AG04450 (cell line): ENCODE results near the gene QRICH1. TPM values are rescaled to one million over a fixed set of nuclear protein-coding genes. Genes with fewer than 3 reads are reported as not detected.

Experiments used
- CTCF ChIA-PET: fragments of 300-600, 350-600 bp; formaldehyde crosslinking; extraction: SDS; loops from one replicate; lab custom pipeline; 2022; ENCODE audit warnings: antibody characterized with exemption, inconsistent platforms; lab: Charles Lee
- POLR2A ChIA-PET: fragments of 350-600 bp; formaldehyde crosslinking; extraction: SDS; loops from one replicate; lab custom pipeline; 2021; ENCODE audit warnings: antibody characterized with exemption, inconsistent platforms; lab: Yijun Ruan, JAX
- DNase-seq: peaks from one replicate; pipeline ENCODE4 v3.0.0-alpha.2; 2011; ENCODE audit warnings: low read depth, low spot score
- H3K27ac ChIP-seq: one replicate; pipeline ENCODE4 v1.5.1; 2012; ENCODE audit warnings: low read depth, low read length, control low read depth
- H3K27me3 ChIP-seq: one replicate; pipeline ENCODE4 v1.6.0; 2012; ENCODE audit warnings: low read length; ENCODE audit not compliant: control insufficient read depth, insufficient read depth
- H3K4me3 ChIP-seq: 2 replicates; pipeline ENCODE4 v1.5.1; 2011; ENCODE audit warnings: mild to moderate bottlenecking, low read depth, low read length, control low read depth
- H3K9me3 ChIP-seq: 2 replicates; pipeline ENCODE4 v1.5.1; 2012; ENCODE audit warnings: low read length; ENCODE audit not compliant: control insufficient read depth, insufficient read depth
- CTCF ChIP-seq: IDR thresholded peaks from 2 replicates; pipeline ENCODE4 v1.5.1; 2011; ENCODE audit warnings: low read depth, low read length, control low read depth, inconsistent platforms
- polyA plus RNA-seq: library from polyadenylated mRNA; depleted of rRNA; stranded (reverse); fragments of >200 nt; gene quantifications from 2 replicates; pipeline ENCODE4 v1.2.3, GENCODE V29; 2011

Gene QRICH1
- polyA plus RNA-seq, 1 experiment: 69.7 TPM

GRCh38 chr3:49131040-49131439, 37.2 kb upstream of the QRICH1 start:
- no peaks in the 10 kb centered on the region for H3K27me3 ChIP-seq
- ChIA-PET POLR2A (interaction anchor here (0.5 to 4.2 kb wide), 2 partner anchors 10 to 68 kb away, joined by 3 to 29 read pairs; partner anchors contain the start of gene USP19), CTCF (interaction anchor here (1.1 kb wide), 1 partner anchor 40 kb away, joined by 4 read pairs; the partner anchor contains the start of gene KLHDC8B)
- no peak for TF ChIP-seq CTCF
- H3K9me3 ChIP-seq: no peaks in the 10 kb centered on the region
- no peak overlapping the region for H3K27ac ChIP-seq
- no peak for DNase-seq
- no peak overlapping the region; the same call in 1 of the 2 replicates for H3K4me3 ChIP-seq

GRCh38 chr3:49124991-49125670, 31.3 kb upstream of the QRICH1 start:
- CTCF ChIA-PET: no interaction called here
- 0 out of 2 replicates have a peak, but pooled peaks have one; percentile 6 for TF ChIP-seq CTCF
- no peak for DNase-seq

GRCh38 chr3:49124203-49124602, 30.3 kb upstream of the QRICH1 start:
- Histone ChIP-seq H3K27ac (no peak overlapping the region), H3K9me3 (no peaks in the 10 kb centered on the region; the same call in 1 of the 2 replicates), H3K4me3 (no peak overlapping the region), H3K27me3 (no peaks in the 10 kb centered on the region)
- no peak for DNase-seq
- ChIA-PET POLR2A (no interaction called here), CTCF (no interaction called here)
- TF ChIP-seq CTCF: no peak

More at GRCh38 chr3:49124991-49125670, 31.3 kb upstream of the QRICH1 start:
- H3K9me3 ChIP-seq: no peaks in the 10 kb centered on the region; the same call in 1 of the 2 replicates
- peak overlapping the region; percentile 11 for H3K27ac ChIP-seq
- H3K4me3 ChIP-seq: no peak overlapping the region
- H3K27me3 ChIP-seq: no peaks in the 10 kb centered on the region
- POLR2A ChIA-PET: no interaction called here

GRCh38 chr3:49123687-49124086, 29.8 kb upstream of the QRICH1 start:
- no peaks in the 10 kb centered on the region; the same call in 1 of the 2 replicates for H3K9me3 ChIP-seq
- H3K4me3 ChIP-seq: no peak overlapping the region
- DNase-seq: no peak
- CTCF ChIA-PET: no interaction called here
- no peaks in the 10 kb centered on the region for H3K27me3 ChIP-seq
- H3K27ac ChIP-seq: no peak overlapping the region
- POLR2A ChIA-PET: no interaction called here
- TF ChIP-seq CTCF: no peak

- CTCF ChIA-PET: no interaction called here
- no peaks in the 10 kb centered on the region; the same call in 1 of the 2 replicates for H3K9me3 ChIP-seq
- no peaks in the 10 kb centered on the region for H3K27me3 ChIP-seq
- POLR2A ChIA-PET: no interaction called here
- no peak overlapping the region for H3K27ac ChIP-seq
- no peak for TF ChIP-seq CTCF
- no peak for DNase-seq
- H3K4me3 ChIP-seq: no peak overlapping the region
Observed at GRCh38 chr3:49122886-49123545, 29.1 kb upstream of the QRICH1 start.
